DND-41 (cell line): ENCODE data around the gene ZSCAN1.

Experiments used
- EZH2 ChIP-seq: IDR thresholded peaks from 3 replicates; pipeline ENCODE4 v1.6.1; 2012; ENCODE audit warnings: borderline replicate concordance, low read depth, mild to moderate bottlenecking, moderate library complexity, low read length, inconsistent platforms; ENCODE audit not compliant: severe bottlenecking
- TF ChIP-seq, protein P1 (sequence below): IDR thresholded peaks from 2 replicates; pipeline ENCODE4 v1.5.1; 2012; ENCODE audit warnings: borderline replicate concordance, low read length, moderate library complexity, mild to moderate bottlenecking; ENCODE audit not compliant: poor library complexity, severe bottlenecking; ENCODE audit errors: extremely low read depth

DNA sequence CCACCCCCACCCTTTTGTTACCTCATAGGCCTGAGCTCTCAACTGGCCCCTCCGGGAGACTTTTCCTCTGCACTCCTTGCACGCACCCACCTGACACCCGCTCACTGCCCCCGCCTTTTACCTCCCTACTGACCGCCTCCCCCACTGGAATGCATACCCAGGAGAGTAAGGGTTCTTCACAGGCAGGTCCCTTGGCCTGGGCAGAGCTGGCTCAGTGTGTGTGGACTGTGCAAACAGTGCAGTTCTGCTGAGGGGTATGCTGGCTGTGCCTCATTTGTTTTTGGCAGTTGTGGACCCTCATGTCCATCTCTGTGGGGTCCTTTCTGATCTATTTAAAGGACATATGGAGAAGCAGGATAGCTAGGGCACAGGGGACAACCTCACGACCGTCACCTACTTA, 59.2 kb downstream of the ZSCAN1 start:
- TF ChIP-seq, protein P1, sequence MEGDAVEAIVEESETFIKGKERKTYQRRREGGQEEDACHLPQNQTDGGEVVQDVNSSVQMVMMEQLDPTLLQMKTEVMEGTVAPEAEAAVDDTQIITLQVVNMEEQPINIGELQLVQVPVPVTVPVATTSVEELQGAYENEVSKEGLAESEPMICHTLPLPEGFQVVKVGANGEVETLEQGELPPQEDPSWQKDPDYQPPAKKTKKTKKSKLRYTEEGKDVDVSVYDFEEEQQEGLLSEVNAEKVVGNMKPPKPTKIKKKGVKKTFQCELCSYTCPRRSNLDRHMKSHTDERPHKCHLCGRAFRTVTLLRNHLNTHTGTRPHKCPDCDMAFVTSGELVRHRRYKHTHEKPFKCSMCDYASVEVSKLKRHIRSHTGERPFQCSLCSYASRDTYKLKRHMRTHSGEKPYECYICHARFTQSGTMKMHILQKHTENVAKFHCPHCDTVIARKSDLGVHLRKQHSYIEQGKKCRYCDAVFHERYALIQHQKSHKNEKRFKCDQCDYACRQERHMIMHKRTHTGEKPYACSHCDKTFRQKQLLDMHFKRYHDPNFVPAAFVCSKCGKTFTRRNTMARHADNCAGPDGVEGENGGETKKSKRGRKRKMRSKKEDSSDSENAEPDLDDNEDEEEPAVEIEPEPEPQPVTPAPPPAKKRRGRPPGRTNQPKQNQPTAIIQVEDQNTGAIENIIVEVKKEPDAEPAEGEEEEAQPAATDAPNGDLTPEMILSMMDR: no peak
- TF ChIP-seq EZH2: no peak
